Measurements from ENCODE around the gene NUDT13. TPM values are rescaled to one million over a fixed set of nuclear protein-coding genes. Genes with fewer than 3 reads are reported as not detected.

Gene NUDT13
- total and polyA plus RNA-seq, 9 of the 15 experiments (the other 6 are each of a cell fraction or from before 2014, with no cell fraction given) = 4.7 to 11.1 (median 5.6) TPM

DNA sequence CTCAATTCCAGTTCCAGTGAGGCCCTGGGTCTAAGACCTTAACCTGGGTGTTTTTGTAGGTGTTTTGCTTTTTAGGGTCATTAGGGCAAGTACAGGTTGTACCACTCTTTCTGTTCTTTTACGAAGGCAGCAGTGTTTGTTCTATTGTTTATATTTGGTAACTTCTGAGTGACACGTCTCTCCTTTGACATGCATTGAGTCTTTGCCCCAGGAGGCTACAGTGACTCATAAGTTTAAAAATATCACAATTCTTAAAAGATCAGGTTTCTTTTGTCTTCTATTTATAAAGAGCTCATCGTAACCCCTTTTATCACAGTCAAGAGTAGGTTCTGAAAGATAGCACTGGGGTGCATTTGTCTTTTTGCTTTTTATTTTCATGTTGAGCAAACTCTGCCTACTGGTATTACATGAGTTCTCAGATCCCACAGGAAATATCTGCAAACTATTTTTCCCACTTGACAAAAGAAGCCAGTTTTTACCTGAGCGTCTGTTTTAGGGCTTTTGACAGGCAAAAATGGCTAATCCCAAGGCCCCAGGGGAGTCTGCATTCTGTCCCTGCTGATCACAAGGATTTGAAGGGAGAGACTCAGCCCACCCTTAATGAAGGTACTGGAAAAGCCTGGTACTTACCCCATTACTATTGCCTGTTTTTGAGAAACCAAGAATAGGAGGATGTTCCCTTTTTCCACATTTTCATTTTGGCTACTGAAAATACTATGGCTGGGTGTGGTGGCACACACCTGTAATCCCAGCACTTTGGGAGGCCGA, 7.9 kb downstream of the NUDT13 start:
- intact Hi-C loops (cut with micrococcal nuclease) (no loop called here), in situ Hi-C loops (cut with MboI) (no loop called here)
- H3K79me2 ChIP-seq (ENCODE audit: control insufficient read depth, insufficient read depth, low read length) = no peaks in the 10 kb centered on the region
- H3K4me1 ChIP-seq (replicated peaks in 1 of 2; ENCODE audit: control insufficient read depth in 2 of 2, insufficient read depth in 2 of 2, low read length in 2 of 2) = peaks cover 0 to 7% of the 10 kb centered on the region in 2 experiments; a peak in 3 of 5 replicates
- DNase-seq (ENCODE audit: extremely low read depth in 1 of 4, low spot score in 3 of 4) = peak in 2 of 4 experiments; percentile 37 to 50
- peak overlapping the region in 1 of 2 experiments; percentile 24; a peak in 1 of 4 replicates for H3K9ac ChIP-seq (ENCODE audit: insufficient read depth in 1 of 2, low read depth in 2 of 2, low read length in 2 of 2)
- CTCF ChIA-PET (ENCODE audit: low intra/inter-chr PET ratio) = no interaction called here
- H3K9me3 ChIP-seq (replicated peaks; ENCODE audit: control insufficient read depth, insufficient read depth, low read depth, low read length) = no peaks in the 10 kb centered on the region
- POLR2A ChIA-PET = no interaction called here
- no peaks in the 10 kb centered on the region for H4K20me1 ChIP-seq (replicated peaks; ENCODE audit: control insufficient read depth, insufficient read depth, low read length)
- H3K4me2 ChIP-seq (ENCODE audit: insufficient read depth, low read length) = peak overlapping the region; percentile 59
- BruUV-seq (replicated peaks) = no TSS peak
- no peaks in the 10 kb centered on the region for H3K27me3 ChIP-seq (ENCODE audit: control insufficient read depth in 2 of 2, insufficient read depth in 2 of 2, low read length in 2 of 2)
- peak overlapping the region; percentile 65 for H3K27ac ChIP-seq (ENCODE audit: extremely low read depth, low read depth, low read length)
- no peak for FAIRE-seq
- no peaks in the 10 kb centered on the region for H3K9me1 ChIP-seq (ENCODE audit: control insufficient read depth, insufficient read depth, low read length)
- no peak overlapping the region for H2AFZ ChIP-seq (ENCODE audit: low read depth, low read length)
- H3K36me3 ChIP-seq (ENCODE audit: control insufficient read depth, insufficient read depth, low read length) = peaks cover 27% of the 10 kb centered on the region; the same call in 1 of the 3 replicates
- no peak overlapping the region for H3K4me3 ChIP-seq
- peak; percentile 50 for ATAC-seq
- WGBS (ENCODE audit: insufficient coverage, low coverage, missing lambda C conversion rate) = 32% methylated on average over 5 of the region's 5 CpGs
- no peak for TF ChIP-seq FOS (IDR thresholded peaks at IDR 0.05; ENCODE audit: extremely low read depth, insufficient read length)
- TF ChIP-seq MCM2 (IDR thresholded peaks at IDR 0.05; ENCODE audit: low read depth) = no peak
- TF ChIP-seq JUN (IDR thresholded peaks at IDR 0.05; ENCODE audit: borderline replicate concordance, low read depth, low read length) = 0 out of 2 replicates have a peak, but pooled peaks have one; percentile 48
- no peak for TF ChIP-seq JUN (CRISPR knock-in tag; IDR thresholded peaks at IDR 0.05; ENCODE audit: borderline replicate concordance)
- TF ChIP-seq TBL1XR1 (IDR thresholded peaks at IDR 0.05; ENCODE audit: low read length in 2 of 2) = peak in 1 of 2 experiments; percentile 43; a peak in 1 of 4 replicates
- peak; percentile 66; the same call in 1 of the 2 replicates for TF ChIP-seq FOSL1 (tag; conservative IDR thresholded peaks at IDR 0.05)
- TF ChIP-seq, protein P1, sequence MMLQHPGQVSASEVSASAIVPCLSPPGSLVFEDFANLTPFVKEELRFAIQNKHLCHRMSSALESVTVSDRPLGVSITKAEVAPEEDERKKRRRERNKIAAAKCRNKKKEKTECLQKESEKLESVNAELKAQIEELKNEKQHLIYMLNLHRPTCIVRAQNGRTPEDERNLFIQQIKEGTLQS (IDR thresholded peaks at IDR 0.05) = peak; percentile 85
- TF ChIP-seq, protein P1 (CRISPR knock-in tag; conservative IDR thresholded peaks at IDR 0.05) = no peak
- TF ChIP-seq ARID1B (IDR thresholded peaks at IDR 0.05) = 0 out of 2 replicates have a peak, but pooled peaks have one; percentile 27
- TF ChIP-seq, protein P2, sequence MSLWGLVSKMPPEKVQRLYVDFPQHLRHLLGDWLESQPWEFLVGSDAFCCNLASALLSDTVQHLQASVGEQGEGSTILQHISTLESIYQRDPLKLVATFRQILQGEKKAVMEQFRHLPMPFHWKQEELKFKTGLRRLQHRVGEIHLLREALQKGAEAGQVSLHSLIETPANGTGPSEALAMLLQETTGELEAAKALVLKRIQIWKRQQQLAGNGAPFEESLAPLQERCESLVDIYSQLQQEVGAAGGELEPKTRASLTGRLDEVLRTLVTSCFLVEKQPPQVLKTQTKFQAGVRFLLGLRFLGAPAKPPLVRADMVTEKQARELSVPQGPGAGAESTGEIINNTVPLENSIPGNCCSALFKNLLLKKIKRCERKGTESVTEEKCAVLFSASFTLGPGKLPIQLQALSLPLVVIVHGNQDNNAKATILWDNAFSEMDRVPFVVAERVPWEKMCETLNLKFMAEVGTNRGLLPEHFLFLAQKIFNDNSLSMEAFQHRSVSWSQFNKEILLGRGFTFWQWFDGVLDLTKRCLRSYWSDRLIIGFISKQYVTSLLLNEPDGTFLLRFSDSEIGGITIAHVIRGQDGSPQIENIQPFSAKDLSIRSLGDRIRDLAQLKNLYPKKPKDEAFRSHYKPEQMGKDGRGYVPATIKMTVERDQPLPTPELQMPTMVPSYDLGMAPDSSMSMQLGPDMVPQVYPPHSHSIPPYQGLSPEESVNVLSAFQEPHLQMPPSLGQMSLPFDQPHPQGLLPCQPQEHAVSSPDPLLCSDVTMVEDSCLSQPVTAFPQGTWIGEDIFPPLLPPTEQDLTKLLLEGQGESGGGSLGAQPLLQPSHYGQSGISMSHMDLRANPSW (CRISPR knock-in tag; IDR thresholded peaks at IDR 0.05) = no peak
- peak; percentile 74 for TF ChIP-seq MEIS2 (IDR thresholded peaks at IDR 0.05; ENCODE audit: partially characterized antibody)
- TF ChIP-seq OTX1 (CRISPR knock-in tag; IDR thresholded peaks at IDR 0.05) = no peak
- TF ChIP-seq MEF2D (tag; conservative IDR thresholded peaks at IDR 0.05; ENCODE audit: low read depth) = peak; percentile 55; the same call in 1 of the 2 replicates
- TF ChIP-seq EP400 (IDR thresholded peaks at IDR 0.05) = peak; percentile 23; the same call in 1 of the 2 replicates
- TF ChIP-seq HDAC3 (IDR thresholded peaks at IDR 0.05; ENCODE audit: borderline replicate concordance, partially characterized antibody) = peak; percentile 24
- no peak for TF ChIP-seq CBX1 (IDR thresholded peaks at IDR 0.05; ENCODE audit: low read depth)
- peak; percentile 76 for TF ChIP-seq SOX6 (IDR thresholded peaks at IDR 0.05)
- peak; percentile 82 for TF ChIP-seq JUND (IDR thresholded peaks at IDR 0.05; ENCODE audit: borderline replicate concordance, low read depth, low read length)
- peak; percentile 70; the same call in 2 of the 3 replicates for TF ChIP-seq JUND (tag; IDR thresholded peaks at IDR 0.05; ENCODE audit: borderline replicate concordance, low read depth, low read length)

All from K562 (cell line).